HG03432 (cell line): ENCODE results near the gene ZNF14.
"Not testable (repeated sequence)": the region's sequence is repeated elsewhere in the genome, so short reads cannot be mapped to it uniquely, and the experiment has no call there.

ENCODE experiments used
- ATAC-seq: cut with Tn5 transposase; IDR thresholded peaks from one replicate; pipeline ENCODE4 v1.9.1; 2021; ENCODE audit warnings: mild to moderate bottlenecking, moderate library complexity; ENCODE audit not compliant: unreplicated experiment

Gene ZNF14

DNA sequence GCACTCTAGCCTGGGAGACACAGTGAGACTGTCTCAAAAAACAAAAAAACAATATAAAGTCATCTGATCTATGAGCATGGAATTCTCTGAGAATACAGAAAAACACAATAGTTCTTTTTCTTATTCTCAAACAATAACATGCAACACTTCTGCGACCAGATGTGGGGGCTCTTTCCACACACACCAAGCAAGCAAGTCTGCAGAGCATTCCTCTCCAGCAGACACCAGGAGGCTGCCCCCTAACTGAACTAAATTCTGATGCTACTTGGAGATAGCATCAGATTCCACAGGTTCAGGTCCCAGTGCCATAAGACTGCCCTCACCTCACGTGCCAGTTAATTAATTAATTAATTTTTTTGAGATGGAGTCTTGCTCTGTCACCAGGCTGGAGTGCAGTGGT lies 36.5 kb downstream of the ZNF14 start:
- ATAC-seq: no peak

DNA sequence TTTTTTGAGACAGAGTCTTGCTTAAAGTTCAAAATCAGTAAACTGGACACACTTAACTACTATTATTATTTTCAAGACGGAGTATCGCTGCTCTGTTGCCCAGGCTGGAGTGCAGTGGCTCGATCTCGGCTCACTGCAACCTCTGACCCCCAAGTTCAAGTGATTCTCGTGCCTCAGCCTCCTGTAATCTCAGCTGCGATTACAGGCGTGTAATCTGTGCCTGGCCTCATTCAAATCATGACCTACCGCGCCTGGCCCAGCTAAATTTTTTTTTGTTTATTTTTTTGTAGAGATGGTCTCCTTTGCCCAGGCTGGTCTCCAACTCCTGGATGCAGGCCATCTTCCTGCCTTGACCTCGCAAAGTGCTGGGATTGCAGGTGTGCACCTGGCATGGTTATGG lies 41.2 kb downstream of the ZNF14 start:
- no peak for ATAC-seq

DNA sequence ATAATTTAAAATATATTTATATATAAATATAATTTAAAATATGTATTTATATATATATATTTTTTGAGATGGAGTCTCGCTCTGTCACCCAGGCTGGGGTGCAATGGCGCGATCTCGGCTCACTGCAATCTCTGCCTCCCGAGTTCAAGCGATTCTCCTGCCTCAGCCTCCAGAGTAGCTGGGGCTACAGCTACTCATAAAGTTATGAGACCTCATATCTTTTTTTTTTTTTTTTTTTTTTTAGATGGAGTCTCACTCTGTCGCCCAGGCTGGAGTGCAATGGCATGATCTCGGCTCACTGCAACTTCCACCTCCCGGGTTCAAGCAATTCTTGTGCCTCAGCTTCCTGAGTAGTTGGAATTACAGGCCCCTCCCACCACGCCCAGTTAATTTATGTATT lies 43.9 kb downstream of the ZNF14 start:
- not testable (repeated sequence) for ATAC-seq

DNA sequence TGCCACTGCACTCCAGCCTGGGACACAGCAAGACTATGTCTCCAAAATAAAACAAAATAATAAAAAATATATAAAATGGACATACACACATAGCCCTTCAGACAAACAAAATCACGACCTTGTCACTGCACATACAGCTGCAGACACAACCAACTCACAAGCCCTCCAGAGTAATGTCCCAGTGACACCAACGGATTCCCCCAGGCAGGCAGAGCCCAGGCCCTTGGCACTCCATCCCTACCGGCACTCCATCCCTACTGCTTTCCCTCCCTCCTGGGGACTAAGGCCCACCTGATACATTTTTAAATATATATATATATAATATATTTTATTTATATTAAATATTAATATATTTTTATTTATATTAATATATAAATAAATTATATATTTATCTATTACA lies 45.8 kb downstream of the ZNF14 start:
- no peak for ATAC-seq

DNA sequence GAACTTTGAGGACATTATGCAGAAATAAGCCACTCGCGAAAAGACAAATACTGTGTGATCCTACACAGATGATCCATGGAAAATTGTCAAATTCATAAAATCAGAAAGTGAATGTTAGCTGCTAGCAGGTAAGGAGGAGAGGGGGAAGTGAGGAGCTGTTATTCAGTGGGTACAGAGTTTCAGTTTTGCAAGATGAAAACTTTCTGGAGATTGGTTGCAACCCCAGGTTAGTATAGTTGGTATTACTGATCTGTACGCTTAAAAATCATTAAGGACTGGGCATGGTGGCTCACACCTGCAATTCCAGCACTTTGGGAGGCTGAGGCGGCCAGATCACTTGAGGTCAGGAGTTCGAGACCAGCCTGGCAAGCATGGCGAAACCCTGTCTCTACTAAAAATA lies 46.3 kb downstream of the ZNF14 start:
- no peak for ATAC-seq

DNA sequence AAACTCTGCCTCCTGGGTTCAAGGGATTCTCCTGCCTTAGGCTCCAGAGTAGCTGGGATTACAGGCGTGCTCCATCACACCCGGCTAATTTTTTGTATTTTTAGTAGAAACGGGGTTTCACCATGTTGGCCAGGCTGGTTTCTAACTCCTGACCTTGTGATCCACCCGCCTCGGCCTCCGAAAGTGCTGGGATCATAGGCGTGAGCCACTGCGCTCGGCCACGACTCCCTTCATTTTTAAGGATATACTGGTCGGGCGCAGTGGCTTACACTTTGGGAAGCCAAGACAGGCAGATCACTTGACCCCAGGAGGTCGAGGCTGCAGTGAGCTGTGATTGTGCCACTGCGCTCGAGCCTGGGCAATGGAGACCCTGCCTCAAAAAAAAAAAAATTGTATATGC lies 46.8 kb downstream of the ZNF14 start:
- not testable (repeated sequence) for ATAC-seq

DNA sequence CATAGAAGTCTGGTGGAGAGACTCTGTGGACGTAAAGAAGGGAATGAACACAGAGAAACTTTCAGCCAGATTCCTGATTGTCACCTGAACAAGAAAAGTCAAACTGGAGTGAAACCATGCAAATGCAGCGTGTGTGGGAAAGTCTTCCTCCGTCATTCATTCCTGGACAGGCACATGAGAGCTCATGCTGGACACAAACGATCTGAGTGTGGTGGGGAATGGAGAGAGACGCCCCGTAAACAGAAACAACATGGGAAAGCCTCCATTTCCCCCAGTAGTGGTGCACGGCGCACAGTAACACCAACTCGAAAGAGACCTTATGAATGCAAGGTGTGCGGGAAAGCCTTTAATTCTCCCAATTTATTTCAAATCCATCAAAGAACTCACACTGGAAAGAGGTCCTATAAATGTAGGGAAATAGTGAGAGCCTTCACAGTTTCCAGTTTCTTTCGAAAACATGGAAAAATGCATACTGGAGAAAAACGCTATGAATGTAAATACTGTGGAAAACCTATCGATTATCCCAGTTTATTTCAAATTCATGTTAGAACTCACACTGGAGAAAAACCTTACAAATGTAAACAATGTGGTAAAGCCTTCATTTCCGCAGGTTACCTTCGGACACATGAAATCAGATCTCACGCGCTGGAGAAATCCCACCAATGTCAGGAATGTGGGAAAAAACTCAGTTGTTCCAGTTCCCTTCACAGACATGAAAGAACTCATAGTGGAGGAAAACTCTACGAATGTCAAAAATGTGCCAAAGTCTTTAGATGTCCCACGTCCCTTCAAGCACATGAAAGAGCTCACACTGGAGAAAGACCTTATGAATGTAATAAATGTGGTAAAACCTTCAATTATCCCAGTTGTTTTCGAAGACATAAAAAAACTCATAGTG lies 53.5 kb downstream of the ZNF14 start:
- ATAC-seq: no peak

DNA sequence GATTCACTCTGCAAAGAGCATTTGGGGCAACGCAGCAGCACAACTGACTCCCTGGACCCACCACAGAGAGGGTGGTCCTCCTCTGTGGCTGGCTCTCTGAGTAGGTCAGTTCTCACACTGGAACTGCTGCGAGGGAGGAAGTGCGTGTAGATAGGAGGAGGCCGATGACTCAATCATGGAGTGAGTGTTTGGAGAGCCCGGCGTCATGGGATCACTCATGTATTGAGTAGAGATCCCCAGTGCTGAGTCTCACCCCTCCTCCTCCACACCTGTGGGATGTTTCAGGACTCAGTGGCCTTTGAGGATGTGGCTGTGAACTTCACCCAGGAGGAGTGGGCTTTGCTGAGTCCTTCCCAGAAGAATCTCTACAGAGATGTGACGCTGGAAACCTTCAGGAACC lies 55.3 kb downstream of the ZNF14 start:
- no peak for ATAC-seq

DNA sequence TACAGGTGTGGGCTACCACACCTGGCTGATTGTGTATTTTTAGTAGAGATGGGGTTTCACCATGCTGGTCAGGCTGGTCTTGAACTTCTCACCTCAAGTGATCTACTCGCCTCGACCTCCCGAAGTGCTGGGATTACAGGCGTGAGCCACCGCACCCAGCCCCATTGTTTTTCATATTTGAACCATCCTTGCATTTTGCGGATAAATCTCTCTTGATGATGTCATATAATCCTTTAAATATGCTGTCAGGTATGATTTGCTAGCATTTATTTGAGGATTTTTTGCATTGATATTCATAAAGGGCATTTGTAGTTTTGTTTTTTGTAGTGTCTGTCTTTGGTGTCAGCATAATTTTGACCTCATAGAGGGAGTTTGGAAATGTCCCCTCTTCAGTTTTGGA lies 58.6 kb downstream of the ZNF14 start:
- no peak for ATAC-seq

DNA sequence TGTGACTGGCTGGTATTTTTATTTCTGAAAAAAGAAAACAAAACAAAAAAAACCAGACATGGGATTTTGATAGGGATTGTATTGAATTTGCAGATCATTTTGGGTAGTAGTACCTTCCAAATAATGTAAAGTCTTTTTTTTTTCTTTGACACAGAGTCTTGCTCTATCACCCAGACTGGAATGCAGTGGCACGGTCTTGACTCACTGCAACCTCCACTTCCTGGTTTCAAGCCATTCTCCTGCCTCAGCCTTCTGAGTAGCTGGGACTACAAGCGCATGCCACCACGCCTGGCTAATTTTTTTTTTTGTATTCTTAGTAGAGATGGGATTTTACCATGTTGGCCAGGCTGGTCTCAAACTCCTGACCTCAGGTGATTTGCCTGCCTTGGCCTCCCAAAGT lies 60.1 kb downstream of the ZNF14 start:
- no peak for ATAC-seq

DNA sequence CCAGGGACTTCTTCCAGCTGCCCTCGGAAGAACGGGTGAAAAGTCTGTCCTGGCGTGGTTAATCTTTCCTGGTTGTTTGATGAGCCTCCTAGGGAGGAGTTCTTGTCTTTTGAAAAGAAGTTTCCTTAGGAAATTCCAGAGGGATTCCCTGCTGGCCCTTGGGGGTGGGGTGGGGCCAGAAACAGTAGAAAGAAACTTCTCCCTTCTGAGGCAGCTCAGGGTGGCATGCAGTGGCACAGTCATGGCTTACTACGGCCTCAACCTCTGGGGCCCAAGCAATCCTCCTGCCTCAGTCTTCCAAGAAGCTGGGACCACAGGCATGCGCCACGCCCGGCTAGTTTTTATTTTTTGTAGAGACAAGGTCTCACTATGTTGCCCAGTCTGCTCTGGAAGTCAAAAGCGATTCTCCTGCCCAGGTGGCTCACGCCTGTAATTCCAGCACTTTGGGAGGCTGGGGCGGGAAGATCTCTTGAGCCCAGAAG lies 62.8 kb downstream of the ZNF14 start:
- ATAC-seq: no peak

DNA sequence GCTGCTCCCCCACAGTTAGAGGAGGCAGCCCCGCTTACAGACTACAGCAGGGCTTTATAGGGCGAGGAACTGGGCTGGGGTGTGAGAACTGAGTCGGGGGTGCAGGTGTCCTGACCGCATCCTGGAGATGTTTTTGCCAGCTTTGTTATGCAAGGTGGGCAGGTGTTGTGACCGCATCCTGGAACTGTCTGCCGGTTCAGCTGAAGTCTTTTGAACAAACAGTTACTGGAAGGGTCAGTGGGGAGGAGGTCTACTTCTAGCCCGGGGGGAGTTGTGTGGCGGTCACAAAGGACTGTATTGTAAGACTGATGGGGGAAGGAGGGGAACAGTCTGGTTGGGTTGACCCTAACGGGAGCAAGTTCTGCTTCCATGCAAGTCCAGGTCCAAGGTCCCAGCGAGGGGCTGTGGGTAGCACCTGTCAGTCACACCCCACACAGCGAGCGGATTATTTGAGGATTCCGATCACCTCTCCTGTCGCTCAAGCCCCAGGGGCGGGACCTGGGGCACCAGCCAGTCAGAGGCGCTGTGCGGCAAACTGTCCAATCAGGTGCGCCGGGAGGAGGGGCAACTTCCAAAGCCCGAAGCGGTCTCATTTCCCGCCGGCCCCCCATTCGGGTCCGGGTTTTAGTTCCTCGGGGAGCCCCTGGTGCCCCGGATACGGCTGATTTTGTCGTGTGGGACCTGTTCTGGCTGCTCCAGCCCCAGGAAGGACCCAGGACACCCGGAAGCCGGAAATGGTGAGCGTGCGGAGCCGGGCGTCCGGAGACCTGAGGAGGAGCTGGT lies 64.5 kb downstream of the ZNF14 start, which contains the start of gene ZNF101:
ZNF101 (plus strand) TSS at position 610 of the 783 bp plus-strand sequence; CDS start at position 735, 125 bp downstream.
- peak; percentile 69 for ATAC-seq

DNA sequence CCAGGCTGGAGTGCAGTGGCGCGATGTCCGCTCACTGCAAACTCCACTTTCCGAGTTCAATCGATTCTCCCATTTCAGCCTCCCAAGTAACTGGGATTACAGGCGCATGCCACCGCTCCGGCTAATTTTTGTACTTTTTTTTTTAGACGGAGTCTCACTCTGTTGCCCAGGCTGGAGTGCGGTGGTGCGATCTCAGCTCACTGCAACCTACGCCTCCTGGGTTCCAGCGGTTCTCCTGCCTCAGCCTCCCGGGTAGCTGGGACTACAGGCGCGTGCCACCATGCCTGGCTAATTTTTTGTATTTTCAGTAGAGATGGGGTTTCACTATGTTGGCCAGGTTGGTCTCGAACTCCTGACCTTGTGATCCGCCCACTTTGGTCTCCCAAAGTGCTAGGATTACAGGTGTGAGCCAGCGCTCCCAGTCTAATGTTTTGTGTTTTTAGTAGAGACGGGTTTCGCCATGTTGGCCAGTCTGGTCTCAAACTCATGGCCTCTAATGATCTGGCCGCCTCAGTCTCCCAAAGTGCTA lies 67.4 kb downstream of the ZNF14 start:
- ATAC-seq: not testable (repeated sequence)

DNA sequence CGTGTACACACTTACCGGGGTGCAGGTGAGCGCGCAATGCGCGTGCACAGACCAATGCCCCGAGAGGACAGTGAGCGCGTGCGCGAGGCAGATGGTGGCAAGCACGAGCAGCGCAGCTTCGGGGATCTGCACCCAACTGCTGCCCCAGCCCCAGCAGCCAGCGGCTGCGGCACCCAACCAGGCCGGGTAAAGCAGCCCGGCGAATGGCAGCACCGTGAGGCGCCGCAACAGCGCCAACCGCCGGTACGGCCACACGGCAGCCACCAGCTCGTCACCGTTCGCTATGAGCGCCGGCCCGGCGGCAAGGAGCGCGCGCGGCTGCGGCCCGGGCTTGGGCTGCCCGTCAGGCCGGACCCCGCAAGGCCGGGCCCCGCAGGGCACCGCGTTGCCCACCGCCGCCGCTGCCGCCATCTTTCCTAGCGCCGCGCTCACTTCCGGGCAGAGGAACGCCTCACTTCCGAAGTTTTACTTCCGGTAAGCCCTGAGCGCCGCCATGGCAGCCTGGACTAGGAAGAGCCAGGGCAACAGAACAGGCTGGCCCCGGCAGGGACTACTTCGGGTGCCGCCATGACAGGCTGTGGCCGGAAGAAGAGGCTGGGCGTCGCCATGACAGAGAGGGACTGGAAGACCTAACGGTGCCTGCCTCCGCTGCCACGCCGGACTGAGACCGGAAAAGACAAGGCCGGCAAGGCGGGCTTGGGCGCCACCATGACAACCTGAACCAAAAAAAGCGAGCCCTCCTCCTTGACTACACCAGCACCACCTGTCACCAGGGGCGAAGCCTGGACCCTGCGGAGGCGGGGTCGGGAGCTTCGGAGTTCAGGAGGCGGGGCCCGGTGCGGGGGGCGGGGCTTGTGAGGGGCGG lies 69.4 kb downstream of the ZNF14 start, which contains the start of gene ATP13A1:
ATP13A1 (minus strand) TSS at position 421 of the 865 bp plus-strand sequence; CDS start at position 411, 10 bp downstream.
- peak; percentile 79 for ATAC-seq

DNA sequence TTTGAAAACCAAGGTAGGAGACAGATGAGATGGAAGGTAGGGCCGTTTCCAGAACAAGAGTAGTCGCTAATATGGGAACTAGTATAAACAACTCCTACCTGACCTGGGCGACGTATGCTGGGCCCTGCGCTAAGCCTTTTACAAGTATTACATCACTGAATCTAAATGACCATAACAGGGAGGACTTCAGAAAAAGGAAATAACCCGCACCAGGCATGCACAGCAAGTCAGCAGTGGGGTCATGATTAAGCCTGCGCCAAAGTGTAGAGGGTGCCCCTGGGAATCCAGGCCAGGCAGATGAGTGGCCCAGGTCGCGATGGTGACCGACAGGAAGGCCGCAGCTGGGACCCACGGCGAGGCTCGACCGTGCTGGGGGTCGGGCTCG lies 70.0 kb downstream of the ZNF14 start:
- ATAC-seq: no peak

DNA sequence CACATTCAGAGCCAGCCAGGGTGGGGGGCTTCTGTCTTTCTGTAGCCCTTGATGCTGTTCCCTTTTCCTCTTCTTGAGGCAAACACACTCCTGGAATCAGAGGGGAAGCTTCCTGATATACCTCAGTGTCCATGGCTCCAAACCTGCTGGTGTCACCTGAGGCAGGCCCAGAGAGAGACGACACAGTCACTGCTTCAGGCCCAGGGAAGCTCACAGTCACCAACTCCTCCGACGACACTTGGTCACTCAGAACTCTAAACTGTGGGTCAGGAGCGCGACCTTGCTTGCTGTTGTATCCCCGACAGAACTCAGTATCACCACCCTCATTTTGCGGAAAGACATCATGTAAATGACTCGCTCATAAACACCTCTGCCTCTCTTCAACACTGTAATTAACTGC lies 70.6 kb downstream of the ZNF14 start:
- ATAC-seq: no peak

DNA sequence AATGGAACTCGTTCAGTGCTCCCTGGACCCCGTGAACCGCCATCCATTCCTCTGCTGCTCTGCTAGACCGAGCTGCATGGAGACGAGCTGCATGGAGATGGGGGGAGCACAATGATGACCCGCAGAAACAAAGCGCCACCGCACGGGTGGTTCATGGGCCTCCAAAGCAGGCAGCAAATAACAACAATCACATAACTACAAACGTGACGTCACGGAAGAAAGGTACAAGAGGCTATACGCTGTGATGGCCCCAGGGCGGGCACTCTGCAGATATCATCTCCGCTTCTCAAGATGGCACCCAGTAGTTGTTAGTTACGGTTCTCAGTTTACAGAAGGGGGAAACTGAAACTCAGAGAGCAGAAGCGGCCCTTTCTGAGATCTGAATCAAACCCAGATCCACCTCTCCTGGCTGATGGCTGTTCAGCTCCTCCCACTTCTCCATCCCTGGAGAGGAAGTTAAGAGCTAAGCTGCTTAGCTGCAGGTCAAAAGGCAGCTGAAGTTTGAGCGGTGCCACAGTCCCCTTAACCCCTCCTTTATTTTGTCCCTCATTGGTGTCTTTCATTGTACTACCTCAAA lies 71.1 kb downstream of the ZNF14 start:
- ATAC-seq: peak; percentile 34

DNA sequence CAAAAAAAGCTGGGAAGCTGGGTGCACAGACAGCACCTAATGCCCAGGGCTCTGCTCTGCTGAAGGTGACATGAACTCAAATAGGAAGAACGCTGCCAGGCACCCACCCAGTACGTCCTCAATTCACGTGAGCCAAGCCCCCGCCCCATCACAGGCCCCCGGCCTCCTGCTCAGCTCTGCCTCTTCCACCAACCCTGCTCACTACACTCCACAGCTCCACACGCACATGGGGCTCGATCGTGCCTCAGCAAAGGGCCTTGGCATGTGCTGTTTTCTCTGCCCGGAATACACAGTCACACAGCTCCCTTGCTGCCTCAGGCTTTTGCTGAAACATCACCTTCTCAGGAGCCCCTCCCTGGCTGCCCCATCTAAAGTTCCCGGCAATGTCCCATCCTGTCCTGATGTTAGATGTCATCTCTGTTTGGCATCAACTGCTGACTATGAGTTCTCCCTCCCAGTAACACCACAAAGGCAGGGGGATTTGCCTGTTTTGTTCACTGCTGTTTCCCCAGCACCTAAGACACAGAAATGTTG lies 71.7 kb downstream of the ZNF14 start:
- ATAC-seq: no peak
